Stomach (tissue), 4 donors: ENCODE measurements around the gene DENND2A.

Experiments
- POLR2A ChIP-seq, 4 donors: fragments of 450-650 bp; IDR thresholded peaks; one replicate each; pipeline ENCODE4 v1.6.1; 2016; ENCODE audit warnings: antibody characterized with exemption in 4 of 4, control low read depth in 2 of 4, mild to moderate bottlenecking in 1 of 4, moderate library complexity in 1 of 4
- POLR2AphosphoS5 ChIP-seq, 3 donors: sonication (generic); formaldehyde crosslinking; IDR thresholded peaks; one replicate each; pipeline ENCODE4 v1.6.1; 2016; ENCODE audit warnings: antibody characterized with exemption in 3 of 3
- TF ChIP-seq, protein P1 (sequence below), 7 experiments: fragments of 450-650 bp in 4 of 7; fragments of 200-600 bp in 3 of 7; sonication (generic) in 3 of 7; IDR thresholded peaks; one replicate each; pipeline ENCODE4 v1.5.1; 2016 to 2019; ENCODE audit warnings: antibody characterized with exemption in 7 of 7, control low read depth in 2 of 7, mild to moderate bottlenecking in 1 of 7

DNA sequence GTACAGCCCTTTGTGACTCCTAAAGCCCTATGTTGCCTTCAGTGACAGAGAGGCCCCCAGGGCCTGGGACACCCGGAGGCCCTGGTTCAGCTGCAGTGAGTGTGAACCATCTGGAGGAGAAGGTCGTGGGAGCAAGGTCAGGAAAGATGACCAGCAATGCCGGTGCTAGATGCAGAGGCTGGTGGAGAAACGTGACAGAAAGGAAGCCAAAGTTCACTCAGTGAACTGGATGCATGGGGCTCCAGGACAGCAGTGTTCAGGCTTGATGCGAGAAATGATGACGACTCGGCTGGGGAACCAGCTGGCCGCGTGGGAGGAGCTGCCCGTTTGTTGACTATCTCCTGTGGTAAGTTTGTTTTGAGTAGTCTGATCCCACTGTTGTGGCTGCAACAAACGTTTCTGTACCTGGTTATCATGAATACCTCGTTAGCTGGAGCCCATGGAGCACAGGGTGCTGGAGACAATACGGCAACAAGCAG lies 107.2 kb downstream of the DENND2A start:
- TF ChIP-seq, protein P1, sequence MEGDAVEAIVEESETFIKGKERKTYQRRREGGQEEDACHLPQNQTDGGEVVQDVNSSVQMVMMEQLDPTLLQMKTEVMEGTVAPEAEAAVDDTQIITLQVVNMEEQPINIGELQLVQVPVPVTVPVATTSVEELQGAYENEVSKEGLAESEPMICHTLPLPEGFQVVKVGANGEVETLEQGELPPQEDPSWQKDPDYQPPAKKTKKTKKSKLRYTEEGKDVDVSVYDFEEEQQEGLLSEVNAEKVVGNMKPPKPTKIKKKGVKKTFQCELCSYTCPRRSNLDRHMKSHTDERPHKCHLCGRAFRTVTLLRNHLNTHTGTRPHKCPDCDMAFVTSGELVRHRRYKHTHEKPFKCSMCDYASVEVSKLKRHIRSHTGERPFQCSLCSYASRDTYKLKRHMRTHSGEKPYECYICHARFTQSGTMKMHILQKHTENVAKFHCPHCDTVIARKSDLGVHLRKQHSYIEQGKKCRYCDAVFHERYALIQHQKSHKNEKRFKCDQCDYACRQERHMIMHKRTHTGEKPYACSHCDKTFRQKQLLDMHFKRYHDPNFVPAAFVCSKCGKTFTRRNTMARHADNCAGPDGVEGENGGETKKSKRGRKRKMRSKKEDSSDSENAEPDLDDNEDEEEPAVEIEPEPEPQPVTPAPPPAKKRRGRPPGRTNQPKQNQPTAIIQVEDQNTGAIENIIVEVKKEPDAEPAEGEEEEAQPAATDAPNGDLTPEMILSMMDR (IDR thresholded peaks at IDR 0.05) = no peak
- TF ChIP-seq POLR2AphosphoS5 (IDR thresholded peaks at IDR 0.05) = no peak
- TF ChIP-seq POLR2A (IDR thresholded peaks at IDR 0.05) = no peak
